CD4-positive, alpha-beta T cell treated with Interleukin-6 for 4 hours (primary cell): Measurements from ENCODE around the gene DPM1.

ENCODE experiments used
- DNase-seq: peaks from one replicate; pipeline ENCODE4 v3.0.0-alpha.2; 2020; ENCODE audit warnings: mixed read lengths

The DPM1 gene

GRCh38 chr20:50957798-50958614 lies at the start of gene DPM1:
DPM1 (minus strand) TSS chr20:50958532; CDS start chr20:50958523, 9 bp downstream.
- peak; percentile 88 for DNase-seq

- DNase-seq, result no peak
These were observed 46.9 kb upstream of the DPM1 start for GRCh38 chr20:51005214-51005613.

GRCh38 chr20:51004781-51005180 lies 46.4 kb upstream of the DPM1 start:
- no peak for DNase-seq

GRCh38 chr20:51004305-51004727 lies 46.0 kb upstream of the DPM1 start:
- no peak for DNase-seq

GRCh38 chr20:51003753-51004152 lies 45.4 kb upstream of the DPM1 start:
- no peak for DNase-seq

GRCh38 chr20:51002633-51003032 lies 44.3 kb upstream of the DPM1 start:
- no peak for DNase-seq

GRCh38 chr20:51001430-51002265 lies 43.3 kb upstream of the DPM1 start:
- no peak for DNase-seq

- no peak for DNase-seq
These were observed 41.0 kb upstream of the DPM1 start for GRCh38 chr20:50999355-50999754.

- DNase-seq, result no peak
These were observed 38.9 kb upstream of the DPM1 start for GRCh38 chr20:50996901-50997865.

- no peak for DNase-seq
These were observed 37.2 kb upstream of the DPM1 start for GRCh38 chr20:50995506-50995905.

- DNase-seq, result no peak
These were observed 35.5 kb upstream of the DPM1 start for GRCh38 chr20:50993876-50994275.

GRCh38 chr20:50992733-50993457 lies 34.6 kb upstream of the DPM1 start:
- peak; percentile 5 for DNase-seq

GRCh38 chr20:50992336-50992732 lies 34.0 kb upstream of the DPM1 start:
- no peak for DNase-seq

GRCh38 chr20:50991076-50991475 lies 32.7 kb upstream of the DPM1 start:
- DNase-seq, result no peak

- DNase-seq, result peak; percentile 65
These were observed 29.3 kb upstream of the DPM1 start for GRCh38 chr20:50987493-50988210.

- no peak for DNase-seq
These were observed 25.0 kb upstream of the DPM1 start for GRCh38 chr20:50983321-50983720.

GRCh38 chr20:50982363-50982762 lies 24.0 kb upstream of the DPM1 start:
- no peak for DNase-seq

GRCh38 chr20:50981714-50982048 lies 23.3 kb upstream of the DPM1 start:
- no peak for DNase-seq

GRCh38 chr20:50980851-50981713 lies 22.8 kb upstream of the DPM1 start:
- peak; percentile 76 for DNase-seq

GRCh38 chr20:50980071-50980681 lies 21.8 kb upstream of the DPM1 start:
- no peak for DNase-seq
